ELR (cell line): ENCODE data around the gene TTC3.
"Not testable (repeated sequence)": the region's sequence is repeated elsewhere in the genome, so short reads cannot be mapped to it uniquely, and the experiment has no call there.

Experiments
- DNase-seq: peaks from one replicate; pipeline ENCODE4 v3.0.0-alpha.2; 2015; ENCODE audit warnings: low read depth

The TTC3 gene

DNA sequence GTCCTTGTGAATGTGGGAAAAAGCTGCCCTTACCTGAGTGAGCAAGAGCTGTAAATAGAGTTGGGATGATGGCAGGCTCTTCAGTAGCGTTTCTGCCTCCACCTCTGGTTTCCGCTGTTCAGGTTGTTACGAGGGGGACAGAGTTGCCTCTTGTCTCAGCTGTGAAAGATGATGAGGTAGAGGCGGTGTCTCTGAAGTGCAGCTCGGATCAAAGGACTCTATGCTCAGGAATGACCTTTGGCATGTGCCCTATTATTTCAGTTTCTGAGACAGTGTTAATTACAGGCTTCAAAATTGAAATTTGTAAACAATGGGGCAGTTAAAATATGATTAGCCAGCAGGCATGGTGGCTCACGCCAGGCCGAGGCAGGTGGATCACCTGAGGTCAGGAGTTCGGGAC lies 123.8 kb downstream of the TTC3 start:
- no peak for DNase-seq

GRCh38 chr21:37197746-37198145 lies 124.7 kb downstream of the TTC3 start:
- DNase-seq, result no peak

DNA sequence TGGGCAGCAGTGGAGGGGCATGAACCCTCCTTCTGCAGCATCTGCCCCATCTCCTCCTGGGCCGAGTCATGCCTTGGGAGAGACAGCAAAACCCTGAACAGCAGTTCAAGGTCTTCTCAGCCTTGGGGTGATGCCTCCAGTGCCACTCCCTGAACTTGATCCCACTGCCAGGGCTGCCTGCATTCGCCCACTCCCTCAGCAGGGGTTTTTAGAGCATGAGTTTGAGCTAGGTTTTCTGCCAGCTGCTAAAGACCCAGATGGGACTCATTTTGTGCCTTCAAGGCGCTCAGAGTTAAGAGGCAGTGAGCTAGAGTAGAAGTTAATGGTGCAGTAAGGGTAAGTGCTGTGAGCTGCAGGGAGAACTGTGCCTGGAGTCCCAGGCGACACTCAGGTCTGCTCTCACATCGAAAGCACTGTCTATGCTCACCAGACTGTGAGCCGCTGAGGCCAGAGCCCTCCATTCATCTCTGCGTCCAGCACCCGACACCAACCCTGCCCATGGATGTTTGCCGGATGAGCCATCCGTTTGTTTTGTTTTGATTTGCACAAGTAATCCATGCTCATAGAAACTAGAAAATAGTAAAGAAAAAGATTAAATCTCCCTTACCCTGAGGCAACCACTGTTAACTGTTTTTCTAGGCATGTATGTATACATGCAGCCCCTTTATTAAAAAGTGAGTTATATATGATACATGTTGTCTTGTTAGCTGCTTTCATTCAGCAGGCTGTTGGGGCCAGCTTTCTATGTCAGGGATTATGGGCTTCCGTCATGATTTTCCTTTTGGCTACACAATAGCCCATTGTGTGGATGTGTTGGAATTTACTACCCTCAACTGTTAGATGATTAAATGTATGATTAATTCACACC lies 126.2 kb downstream of the TTC3 start:
- peak; percentile 88 for DNase-seq

- DNase-seq, result no peak
Measured at GRCh38 chr21:37200641-37201480, 127.8 kb downstream of the TTC3 start.

DNA sequence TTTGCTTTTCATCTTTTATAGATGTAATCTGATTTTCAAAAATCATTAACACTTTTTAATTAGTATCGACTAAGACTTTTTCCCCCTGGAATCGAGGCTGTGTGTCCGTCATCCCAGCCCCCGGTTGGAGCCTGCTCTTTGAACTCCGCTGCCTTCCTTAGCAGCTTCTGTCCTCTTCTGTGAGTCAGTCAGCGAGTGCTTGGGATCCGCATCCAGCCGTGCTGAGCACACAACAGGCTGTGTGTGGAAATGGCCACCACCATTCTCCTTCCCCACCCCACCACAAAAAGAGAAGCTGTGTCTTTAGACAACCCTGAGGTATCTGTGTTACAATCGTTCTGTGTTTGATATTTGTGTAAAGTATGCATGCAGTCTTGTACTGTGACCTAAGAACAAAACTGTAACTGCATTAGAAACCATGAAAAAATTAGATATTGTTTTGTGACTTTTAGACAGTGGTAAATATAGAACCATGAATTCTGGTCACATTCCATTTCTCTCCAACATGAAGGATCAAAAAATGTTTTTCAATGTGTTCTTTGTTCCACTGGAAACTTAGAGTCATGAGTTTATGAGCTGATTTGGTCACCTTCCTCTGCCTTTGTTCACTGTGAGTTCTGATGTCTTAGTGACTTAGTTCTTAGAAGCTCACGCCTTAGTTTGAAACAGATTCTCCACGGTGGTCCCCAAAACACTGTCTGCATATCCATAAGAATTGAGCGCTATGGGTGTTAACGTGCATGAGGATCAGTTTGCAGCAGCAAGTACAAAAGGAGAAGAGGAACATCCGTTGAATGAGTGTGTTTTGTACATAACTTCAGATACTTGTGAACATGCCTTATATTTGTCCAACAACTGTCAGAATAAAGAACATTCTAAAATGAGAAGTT lies 129.4 kb downstream of the TTC3 start:
- no peak for DNase-seq

GRCh38 chr21:37204580-37204979 lies 131.5 kb downstream of the TTC3 start:
- DNase-seq, result peak; percentile 15

DNA sequence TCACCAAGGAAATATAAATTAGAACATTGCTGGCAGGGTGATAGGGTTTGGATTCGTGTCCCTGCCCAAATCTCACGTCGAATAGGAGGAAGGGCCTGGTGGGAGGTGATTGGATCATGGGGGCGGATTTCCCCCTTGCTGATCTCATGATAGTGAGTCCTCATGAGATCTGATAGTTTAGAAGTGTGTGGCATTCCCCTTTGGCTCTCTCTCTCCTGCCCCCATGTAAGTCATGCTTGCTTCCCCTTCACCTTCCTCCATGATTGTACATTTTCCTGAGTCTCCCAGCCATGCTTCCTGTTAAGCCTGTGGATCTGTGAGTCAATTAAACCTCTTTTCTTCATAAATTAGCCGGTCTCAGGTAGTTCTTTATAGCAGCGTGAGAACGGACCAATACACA lies 133.4 kb downstream of the TTC3 start:
- no peak for DNase-seq

DNA sequence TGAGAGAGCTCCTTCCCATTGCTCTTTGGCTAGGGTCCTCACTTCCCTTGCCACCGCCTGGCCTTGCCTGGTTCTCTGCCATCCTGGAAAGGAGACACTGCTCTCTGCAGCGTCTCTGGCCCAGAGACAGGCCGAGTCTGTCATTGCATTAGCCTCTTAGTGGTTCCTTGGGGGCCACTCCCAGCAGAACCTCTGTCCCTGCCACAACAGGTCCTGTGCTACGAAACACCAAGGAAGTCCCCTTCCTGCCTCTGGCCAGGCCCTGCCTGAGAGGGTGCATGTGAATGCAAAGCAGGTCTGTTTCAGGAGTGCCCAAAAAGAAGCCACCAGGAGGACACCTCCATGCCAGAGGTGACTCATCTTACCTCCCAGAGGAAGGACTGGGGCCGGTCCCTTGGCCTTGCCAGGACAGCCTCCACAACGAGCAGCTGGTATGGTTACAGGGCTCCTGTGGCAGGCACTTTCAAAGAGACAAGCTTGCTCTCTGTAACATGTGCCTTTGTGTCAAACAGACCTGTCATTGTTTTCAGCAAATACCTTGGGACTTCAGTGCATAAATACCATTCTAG lies 134.5 kb downstream of the TTC3 start:
- DNase-seq, result no peak

GRCh38 chr21:37208056-37208721 lies 135.1 kb downstream of the TTC3 start:
- DNase-seq, result no peak

DNA sequence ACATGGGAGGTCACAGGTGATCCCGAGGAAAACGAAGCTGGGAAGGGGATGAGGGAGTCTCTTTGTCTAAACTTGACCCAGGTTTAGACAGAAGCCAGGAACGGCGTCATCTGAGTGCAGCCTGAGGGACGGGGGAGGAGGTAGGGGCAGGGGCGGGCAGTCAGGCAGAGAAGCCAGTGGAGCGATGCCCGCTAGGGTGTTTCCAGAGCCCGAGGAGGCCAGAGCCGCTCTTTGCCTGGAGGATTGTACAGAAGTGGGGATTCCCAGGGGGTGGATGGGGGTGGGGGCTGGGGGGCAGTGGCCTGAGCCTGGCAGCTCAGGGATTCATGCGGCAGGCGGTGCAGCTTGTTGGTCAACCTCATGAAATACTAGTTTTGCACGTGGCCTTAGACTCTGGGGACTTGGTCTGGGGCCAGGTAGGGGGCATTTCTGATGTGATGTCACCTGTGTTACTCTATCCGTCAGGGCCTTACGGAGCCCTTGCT lies 135.7 kb downstream of the TTC3 start:
- no peak for DNase-seq

DNA sequence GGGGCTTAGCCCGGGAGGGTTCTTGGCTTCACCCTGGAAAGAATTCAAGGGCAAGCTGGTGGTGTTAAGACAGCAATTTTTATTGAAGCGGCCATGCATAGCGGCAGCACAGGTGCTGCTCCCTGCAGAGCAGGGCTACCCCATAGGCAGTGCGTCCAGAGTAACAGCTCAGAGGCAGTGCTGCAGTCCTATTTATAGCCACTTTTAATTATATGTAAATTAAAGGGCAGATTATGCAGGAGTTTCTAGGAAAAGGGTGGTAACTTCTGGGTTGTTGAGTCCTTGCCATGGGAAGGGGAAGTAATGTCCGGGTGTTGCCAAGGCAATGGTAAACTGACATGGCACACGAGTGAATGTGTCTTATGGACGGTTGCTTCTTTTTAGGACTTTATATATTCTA lies 137.1 kb downstream of the TTC3 start:
- no peak for DNase-seq

GRCh38 chr21:37210799-37211198 lies 137.7 kb downstream of the TTC3 start:
- no peak for DNase-seq

DNA sequence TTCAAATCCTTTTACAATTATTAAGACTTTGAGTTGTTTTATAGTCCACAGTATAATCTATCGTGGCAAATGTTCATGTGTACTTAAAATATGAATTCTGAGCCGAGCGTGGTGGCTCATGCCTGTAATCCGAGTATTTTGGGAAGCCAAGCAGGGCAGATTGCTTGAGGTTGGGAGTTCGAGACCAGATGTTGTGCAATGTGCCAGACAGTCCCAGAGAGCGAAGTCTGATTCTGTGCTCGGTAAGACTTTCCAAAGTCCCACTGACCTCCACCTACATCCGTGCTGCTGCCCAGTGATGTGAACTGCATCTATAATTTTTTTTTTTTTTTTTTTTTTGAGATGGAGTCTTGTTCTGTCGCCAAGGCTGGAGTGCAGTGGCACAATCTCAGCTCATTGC lies 141.9 kb downstream of the TTC3 start:
- no peak for DNase-seq

DNA sequence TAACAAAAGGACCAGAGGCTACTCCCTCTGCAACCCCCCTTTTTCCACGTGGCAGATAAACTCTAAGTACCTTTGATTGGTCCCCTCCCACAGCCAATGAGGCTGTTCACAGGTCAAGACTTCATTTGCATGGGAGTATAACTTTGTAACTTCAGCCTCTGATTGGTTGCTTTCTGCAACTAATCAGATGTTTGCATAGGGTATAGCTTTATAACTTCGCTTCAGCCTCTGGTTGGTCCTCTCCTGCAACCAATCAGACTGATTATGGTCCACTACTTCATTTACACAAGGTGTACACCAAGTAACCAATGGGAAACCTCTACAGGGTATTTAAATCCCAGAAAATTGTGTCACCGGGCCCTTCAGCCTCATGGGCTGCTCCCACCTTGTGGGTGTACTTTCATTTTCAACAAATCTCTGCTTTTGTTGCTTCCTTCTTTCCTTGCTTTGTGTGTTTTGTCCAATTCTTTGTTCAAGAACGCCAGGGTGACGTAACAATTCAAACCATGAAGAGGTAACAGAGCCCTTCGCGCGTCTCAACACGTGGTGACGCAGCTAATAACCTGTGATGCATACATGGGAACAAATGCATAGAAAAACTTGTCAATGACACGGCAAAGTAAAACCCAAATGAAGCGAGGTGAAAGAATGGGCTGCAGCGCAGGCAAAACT lies 146.8 kb downstream of the TTC3 start:
- peak; percentile 5 for DNase-seq

GRCh38 chr21:37220433-37220980 lies 147.5 kb downstream of the TTC3 start:
- DNase-seq, result peak; percentile 71

DNA sequence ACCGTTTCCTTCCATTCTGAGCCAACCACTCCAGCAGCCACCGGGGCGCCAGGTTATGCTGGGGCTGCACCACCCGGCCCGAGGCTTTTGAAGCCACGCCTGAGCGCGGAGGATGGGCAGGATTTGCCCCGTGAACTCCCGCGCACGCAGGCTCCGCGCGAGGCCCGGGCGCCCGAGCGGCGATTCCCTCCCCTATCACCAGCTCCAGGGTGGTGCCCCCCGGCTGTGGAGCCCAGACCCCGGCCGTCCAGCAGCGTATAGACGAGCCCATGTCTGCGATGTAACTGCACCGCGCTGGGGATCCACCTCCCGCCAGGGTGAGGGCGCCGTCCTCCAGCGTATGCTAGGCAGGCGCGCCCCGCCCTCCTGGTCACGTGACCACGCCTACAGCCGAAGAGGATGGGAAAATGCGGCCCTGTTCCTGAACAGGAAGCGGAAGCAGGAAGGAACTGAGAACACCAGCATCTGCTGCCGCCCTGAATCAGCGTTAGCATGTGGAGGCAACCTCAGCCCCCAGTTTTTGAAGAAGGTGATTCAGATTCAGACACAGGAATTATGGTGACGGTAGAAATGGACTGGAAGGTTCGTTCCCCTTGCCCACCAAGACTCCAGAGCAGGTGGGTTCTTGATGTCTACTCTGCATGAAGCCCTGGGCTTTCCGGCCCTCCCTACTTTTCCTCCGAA lies 148.1 kb downstream of the TTC3 start:
- DNase-seq, result peak; percentile 96

DNA sequence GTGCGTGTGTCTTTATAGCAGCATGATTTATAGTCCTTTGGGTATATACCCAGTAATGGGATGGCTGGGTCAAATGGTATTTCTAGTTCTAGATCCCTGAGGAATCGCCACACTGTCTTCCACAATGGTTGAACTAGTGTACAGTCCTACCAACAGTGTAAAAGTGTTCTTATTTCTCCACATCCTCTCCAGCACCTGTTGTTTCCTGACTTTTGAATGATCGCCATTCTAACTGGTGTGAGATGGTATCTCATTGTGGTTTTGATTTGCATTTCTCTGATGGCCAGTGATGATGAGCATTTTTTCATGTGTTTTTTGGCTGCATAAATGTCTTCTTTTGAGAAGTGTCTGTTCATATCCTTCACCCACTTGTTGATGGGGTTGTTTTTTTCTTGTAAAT lies 149.2 kb downstream of the TTC3 start:
- not testable (repeated sequence) for DNase-seq

DNA sequence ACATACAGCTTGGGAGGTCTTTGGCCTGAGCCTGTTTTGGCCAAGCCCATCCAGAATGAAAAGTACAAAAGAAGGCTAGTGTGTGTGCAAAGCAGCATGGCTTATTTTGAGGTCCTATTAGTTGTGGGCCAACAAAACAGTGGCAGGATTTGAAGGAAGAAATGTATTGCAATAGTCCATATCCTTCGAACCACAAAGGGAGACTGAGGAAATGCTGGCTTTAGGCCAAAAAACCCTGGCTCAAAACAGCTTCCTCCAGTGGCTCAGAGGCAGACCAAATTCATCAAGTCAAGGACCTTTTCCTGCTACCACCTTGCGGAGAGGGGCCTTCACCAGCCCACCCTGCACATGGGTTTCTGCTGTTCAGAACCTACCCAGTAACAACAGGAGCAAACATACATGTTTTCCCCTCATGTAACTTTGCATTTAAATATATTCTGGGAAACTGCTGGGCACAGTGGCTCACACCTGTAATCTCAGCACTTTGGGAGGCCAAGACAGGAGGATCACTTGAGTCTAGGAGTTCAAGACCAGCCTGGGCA lies 150.8 kb downstream of the TTC3 start:
- DNase-seq, result no peak
